ENCODE measurements around the gene SDCCAG8. TPM values are rescaled to one million over a fixed set of nuclear protein-coding genes. Genes with fewer than 3 reads are reported as not detected.

Gene SDCCAG8
- total and polyA plus RNA-seq, 2 experiments from 2014 or later = 28.0 to 66.7 TPM

- TF ChIP-seq ZNF462 (CRISPR knock-in tag; IDR thresholded peaks at IDR 0.05) (no peak), EZH2 (IDR thresholded peaks at IDR 0.05; ENCODE audit: low read depth, unreplicated experiment) (no peak)
Measured at GRCh38 chr1:243271996-243272395, 16.2 kb downstream of the SDCCAG8 start (continued).

DNA sequence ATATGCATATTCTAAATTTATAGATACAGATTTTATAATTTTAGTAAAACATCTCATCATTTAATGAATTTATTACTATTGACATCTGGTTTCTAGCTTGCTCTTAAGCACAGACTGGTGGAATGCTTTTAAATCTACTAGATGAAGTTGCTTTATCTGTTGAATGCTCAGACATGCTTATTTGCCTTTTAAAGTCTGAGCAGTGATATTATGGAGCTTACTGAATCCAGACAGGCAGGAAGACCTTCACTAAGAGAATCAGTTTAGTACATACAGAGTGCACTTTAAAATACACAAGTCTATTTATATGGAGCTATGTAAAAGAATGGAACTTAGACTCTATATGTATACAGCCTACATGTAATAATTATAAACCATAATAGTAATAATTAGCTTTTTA lies 16.6 kb downstream of the SDCCAG8 start:
- Histone ChIP-seq H2AFZ (no peak overlapping the region), H3K79me2 (replicated peaks; ENCODE audit: insufficient read depth) (no peaks in the 10 kb centered on the region), H3K9me2 (ENCODE audit: insufficient read depth) (no peaks in the 10 kb centered on the region), H4K20me1 (replicated peaks; ENCODE audit: insufficient read depth) (no peaks in the 10 kb centered on the region), H3K36me3 (ENCODE audit: insufficient read depth) (no peaks in the 10 kb centered on the region), H3F3A (replicated peaks; ENCODE audit: low read depth) (no peaks in the 10 kb centered on the region), H3K4me3 (no peak overlapping the region), H3K4me1 (ENCODE audit: insufficient read depth) (peaks cover 10% of the 10 kb centered on the region; the same call in 1 of the 2 replicates), H3K27ac (ENCODE audit: low read depth) (no peak overlapping the region), H3K4me2 (no peak overlapping the region), H3K27me3 (ENCODE audit: insufficient read depth) (no peaks in the 10 kb centered on the region)
- no peak overlapping the region for H3K27ac Mint-ChIP-seq
- DNase-seq (ENCODE audit: low spot score) = no peak
- H3K36me3 Mint-ChIP-seq (ENCODE audit: low read depth) = no peaks in the 10 kb centered on the region; the same call in 2 of the 3 replicates
- no peaks in the 10 kb centered on the region for H3K27me3 Mint-ChIP-seq (ENCODE audit: insufficient read depth, low read depth, poor library complexity)
- H3K4me3 Mint-ChIP-seq = no peak overlapping the region
- ATAC-seq = no peak
- H3K9me3 Mint-ChIP-seq = no peaks in the 10 kb centered on the region
- TF ChIP-seq, protein P1, sequence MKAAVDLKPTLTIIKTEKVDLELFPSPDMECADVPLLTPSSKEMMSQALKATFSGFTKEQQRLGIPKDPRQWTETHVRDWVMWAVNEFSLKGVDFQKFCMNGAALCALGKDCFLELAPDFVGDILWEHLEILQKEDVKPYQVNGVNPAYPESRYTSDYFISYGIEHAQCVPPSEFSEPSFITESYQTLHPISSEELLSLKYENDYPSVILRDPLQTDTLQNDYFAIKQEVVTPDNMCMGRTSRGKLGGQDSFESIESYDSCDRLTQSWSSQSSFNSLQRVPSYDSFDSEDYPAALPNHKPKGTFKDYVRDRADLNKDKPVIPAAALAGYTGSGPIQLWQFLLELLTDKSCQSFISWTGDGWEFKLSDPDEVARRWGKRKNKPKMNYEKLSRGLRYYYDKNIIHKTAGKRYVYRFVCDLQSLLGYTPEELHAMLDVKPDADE (IDR thresholded peaks at IDR 0.05) = no peak
- TF ChIP-seq ZNF331 (CRISPR knock-in tag; IDR thresholded peaks at IDR 0.05; ENCODE audit: low read depth) (no peak), STAT1 (IDR thresholded peaks at IDR 0.05; ENCODE audit: unreplicated experiment) (no peak), CREB1 (CRISPR knock-in tag; IDR thresholded peaks at IDR 0.05; ENCODE audit: low read depth) (no peak), POLR2AphosphoS5 (IDR thresholded peaks at IDR 0.05; ENCODE audit: low read depth) (no peak)
- peaks cover 20% of the 10 kb centered on the region for H3K4me1 Mint-ChIP-seq

Measured in GM23338 (cell line).